GM12878 (cell line): ENCODE measurements around the gene SLC38A2.

Source experiments
- CEBPB ChIP-seq, 2 experiments: fragments of 150-350 bp in 1 of 2; IDR thresholded peaks; 2 replicates each; pipeline ENCODE4 v1.6.1; 2012 to 2014; ENCODE audit warnings: low read depth in 2 of 2, low read length in 2 of 2, borderline replicate concordance in 1 of 2, inconsistent platforms in 1 of 2
- CTCF ChIP-seq, 3 experiments: IDR thresholded peaks in 2 of 3; conservative IDR thresholded peaks in 1 of 3; 2 replicates each; pipeline ENCODE4 v1.5.1; 2011; ENCODE audit warnings: low read depth in 3 of 3, low read length in 3 of 3, mild to moderate bottlenecking in 3 of 3, control low read depth in 2 of 3, moderate library complexity in 2 of 3, inconsistent platforms in 1 of 3, mixed read lengths in 1 of 3; ENCODE audit not compliant: control insufficient read depth in 2 of 3, insufficient read depth in 1 of 3; ENCODE audit errors: extremely low read depth in 1 of 3
- EZH2 ChIP-seq: IDR thresholded peaks from 2 replicates; pipeline ENCODE4 v1.6.1; 2012; ENCODE audit warnings: low read depth, mild to moderate bottlenecking, control low read depth, inconsistent platforms, low read length, borderline replicate concordance; ENCODE audit not compliant: control insufficient read depth
- HDAC2 ChIP-seq: fragments of 200-600 bp; sonication (generic); IDR thresholded peaks from 2 replicates; pipeline ENCODE4 v1.6.1; 2017
- MAX ChIP-seq: IDR thresholded peaks from 2 replicates; pipeline ENCODE4 v1.6.1; 2012; ENCODE audit warnings: low read depth, low read length, improper control_type of control experiment
- MYC ChIP-seq: IDR thresholded peaks from 2 replicates; pipeline ENCODE4 v1.6.1; 2011; ENCODE audit warnings: mild to moderate bottlenecking, low read length, moderate library complexity, inconsistent platforms; ENCODE audit not compliant: insufficient read depth, insufficient replicate concordance, insufficient read length, severe bottlenecking
- POLR2AphosphoS2 ChIP-seq: IDR thresholded peaks from 2 replicates; pipeline ENCODE4 v1.6.1; 2011; ENCODE audit warnings: low read depth, mild to moderate bottlenecking, low read length, improper control_type of control experiment, moderate library complexity
- SMAD1 ChIP-seq: fragments of 450-650 bp; IDR thresholded peaks from 2 replicates; pipeline ENCODE4 v1.6.1; 2018; ENCODE audit warnings: mild to moderate bottlenecking, low read depth; ENCODE audit not compliant: partially characterized antibody
- SMC3 ChIP-seq: IDR thresholded peaks from 2 replicates; pipeline ENCODE4 v1.6.1; 2011; ENCODE audit warnings: low read length, improper control_type of control experiment, borderline replicate concordance
- SP1 ChIP-seq: IDR thresholded peaks from one replicate; pipeline ENCODE4 v1.6.1; 2011; ENCODE audit warnings: low read depth, low read length
- STAT3 ChIP-seq: IDR thresholded peaks from 2 replicates; pipeline ENCODE4 v1.6.1; 2011; ENCODE audit warnings: low read depth, low read length, improper control_type of control experiment
- TAF1 ChIP-seq: IDR thresholded peaks from 2 replicates; pipeline ENCODE4 v1.6.1; 2011; ENCODE audit warnings: mild to moderate bottlenecking, low read depth, low read length, borderline replicate concordance

GRCh38 chr12:46359667-46360280 lies 12.8 kb downstream of the SLC38A2 start:
- no peak for TF ChIP-seq STAT3
- TF ChIP-seq HDAC2, result no peak
- TF ChIP-seq MYC, result no peak
- no peak for TF ChIP-seq TAF1
- TF ChIP-seq CTCF (IDR thresholded peaks at IDR 0.05 in 2 of 3, conservative IDR thresholded peaks at IDR 0.05 in 1 of 3; ENCODE audit: control insufficient read depth in 2 of 3, extremely low read depth in 1 of 3, insufficient read depth in 1 of 3, low read depth in 3 of 3, low read length in 3 of 3), result no peak
- no peak for TF ChIP-seq EZH2
- no peak for TF ChIP-seq SP1
- TF ChIP-seq POLR2AphosphoS2, result no peak
- no peak for TF ChIP-seq SMAD1
- no peak for TF ChIP-seq SMC3
- TF ChIP-seq CEBPB (IDR thresholded peaks at IDR 0.05; ENCODE audit: borderline replicate concordance in 1 of 2, low read depth in 2 of 2, low read length in 2 of 2), result no peak
- TF ChIP-seq MAX, result no peak
